ENCODE measurements around the gene DISP1. TPM values are rescaled to one million over a fixed set of nuclear protein-coding genes. Genes with fewer than 3 reads are reported as not detected.

Gene DISP1
- total RNA-seq, 1 donor from 2014 or later = 27.4 TPM

- DNase-seq (ENCODE audit: low spot score) = no peak
Observed at GRCh38 chr1:222861062-222861461, 46.2 kb downstream of the DISP1 start.

Other genes starting within 250 kb of the DISP1 start
- gene TAF1A, start 225.1 kb upstream of the DISP1 start, total RNA-seq = 7.5 TPM
- 78.6 TPM for gene MIA3, start 196.9 kb upstream of the DISP1 start, total RNA-seq
- gene AIDA, start 102.5 kb upstream of the DISP1 start, total RNA-seq = 76.9 TPM
- gene BROX, start 102.5 kb upstream of the DISP1 start, total RNA-seq = 61.8 TPM
- gene FAM177B, start 77.8 kb upstream of the DISP1 start, total RNA-seq = 36.8 TPM